DMS53 (cell line): ENCODE results near the gene COL2A1.
A peak's percentile ranks its signal among the peaks of the same experiment; 100 is the strongest.

ENCODE experiments used
- DNase-seq: peaks from one replicate; lab custom pipeline; 2025; lab: John Stamatoyannopoulos, UW

COL2A1 gene

GRCh38 chr12:48012070-48012469, 7.8 kb upstream of the COL2A1 start:
- DNase-seq: no peak

- no peak for DNase-seq
Observed at GRCh38 chr12:48010366-48010970, 6.2 kb upstream of the COL2A1 start.

- no peak for DNase-seq
Observed at GRCh38 chr12:48009471-48009870, 5.2 kb upstream of the COL2A1 start.

GRCh38 chr12:48008950-48009349, 4.7 kb upstream of the COL2A1 start:
- no peak for DNase-seq

GRCh38 chr12:48008349-48008748, 4.1 kb upstream of the COL2A1 start:
- no peak for DNase-seq

- DNase-seq: no peak
Observed at GRCh38 chr12:48007206-48007605, 2.9 kb upstream of the COL2A1 start.

GRCh38 chr12:48005750-48006021, 1.4 kb upstream of the COL2A1 start:
- DNase-seq: no peak

GRCh38 chr12:48005001-48005749, 899 bp upstream of the COL2A1 start:
- peak; percentile 62 for DNase-seq

- peak; percentile 82 for DNase-seq
Observed at GRCh38 chr12:48003226-48004052, 837 bp downstream of the COL2A1 start.

GRCh38 chr12:48002773-48003218, 1.5 kb downstream of the COL2A1 start:
- DNase-seq: peak; percentile 93

GRCh38 chr12:48002414-48002730, 1.9 kb downstream of the COL2A1 start:
- peak; percentile 81 for DNase-seq

- peak; percentile 83 for DNase-seq
Observed at GRCh38 chr12:48001505-48002413, 2.5 kb downstream of the COL2A1 start.

GRCh38 chr12:48000878-48001504, 3.3 kb downstream of the COL2A1 start:
- peak; percentile 96 for DNase-seq

GRCh38 chr12:47999816-48000215, 4.5 kb downstream of the COL2A1 start:
- no peak for DNase-seq

- no peak for DNase-seq
Observed at GRCh38 chr12:47997321-47997720, 7.0 kb downstream of the COL2A1 start.

- DNase-seq: no peak
Observed at GRCh38 chr12:47995981-47996401, 8.3 kb downstream of the COL2A1 start.

- DNase-seq: no peak
Observed at GRCh38 chr12:47993491-47993890, 10.8 kb downstream of the COL2A1 start.

GRCh38 chr12:47992776-47993175, 11.5 kb downstream of the COL2A1 start:
- no peak for DNase-seq

GRCh38 chr12:47991106-47992061, 12.9 kb downstream of the COL2A1 start:
- no peak for DNase-seq

GRCh38 chr12:47990351-47991105, 13.7 kb downstream of the COL2A1 start:
- no peak for DNase-seq
